AG04449 (cell line): ENCODE data around the gene VIP.

Source experiments
- CTCF ChIA-PET: fragments of 350-600 bp; formaldehyde crosslinking; extraction: SDS; loops from one replicate; lab custom pipeline; 2021; ENCODE audit warnings: antibody characterized with exemption; lab: Yijun Ruan, JAX
- POLR2A ChIA-PET: fragments of 400-600, 350-600 bp; formaldehyde crosslinking; extraction: SDS; loops from one replicate; lab custom pipeline; 2020; ENCODE audit warnings: antibody characterized with exemption, inconsistent platforms; lab: Yijun Ruan, JAX
- DNase-seq: peaks from one replicate; pipeline ENCODE4 v3.0.0-alpha.2; 2010; ENCODE audit warnings: low read depth, low spot score
- H3K4me3 ChIP-seq: 2 replicates; pipeline ENCODE4 v1.5.1; 2011; ENCODE audit warnings: low read depth, mild to moderate bottlenecking, control low read depth, low read length
- TF ChIP-seq, protein P1 (sequence below): IDR thresholded peaks from one replicate; pipeline ENCODE4 v1.5.1; 2011; ENCODE audit warnings: mild to moderate bottlenecking, moderate library complexity, low read length, control low read depth, inconsistent platforms; ENCODE audit not compliant: insufficient read depth; ENCODE audit errors: missing control alignments

The VIP gene

DNA sequence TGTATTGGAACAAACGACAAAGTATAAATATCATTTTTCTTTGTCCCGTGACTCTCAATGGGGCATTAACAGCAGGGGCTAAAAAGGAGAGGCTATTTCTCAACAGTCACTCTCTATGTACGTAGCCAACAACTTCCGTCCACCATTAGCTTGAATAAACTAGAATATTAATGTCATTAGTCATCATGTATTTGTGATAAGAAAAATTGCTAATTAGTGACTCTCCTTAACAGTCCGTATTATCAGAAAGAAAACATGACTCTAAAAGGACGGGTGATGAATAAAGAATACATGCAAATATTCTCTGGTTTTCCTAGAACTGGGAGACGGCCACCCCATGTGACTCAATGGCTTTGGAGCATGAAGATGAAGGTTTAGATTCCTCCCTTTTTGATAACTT, 18.6 kb downstream of the VIP start:
- CTCF ChIA-PET: no interaction called here
- POLR2A ChIA-PET: no interaction called here
- no peak for DNase-seq
- H3K4me3 ChIP-seq: no peak overlapping the region
- TF ChIP-seq, protein P1, sequence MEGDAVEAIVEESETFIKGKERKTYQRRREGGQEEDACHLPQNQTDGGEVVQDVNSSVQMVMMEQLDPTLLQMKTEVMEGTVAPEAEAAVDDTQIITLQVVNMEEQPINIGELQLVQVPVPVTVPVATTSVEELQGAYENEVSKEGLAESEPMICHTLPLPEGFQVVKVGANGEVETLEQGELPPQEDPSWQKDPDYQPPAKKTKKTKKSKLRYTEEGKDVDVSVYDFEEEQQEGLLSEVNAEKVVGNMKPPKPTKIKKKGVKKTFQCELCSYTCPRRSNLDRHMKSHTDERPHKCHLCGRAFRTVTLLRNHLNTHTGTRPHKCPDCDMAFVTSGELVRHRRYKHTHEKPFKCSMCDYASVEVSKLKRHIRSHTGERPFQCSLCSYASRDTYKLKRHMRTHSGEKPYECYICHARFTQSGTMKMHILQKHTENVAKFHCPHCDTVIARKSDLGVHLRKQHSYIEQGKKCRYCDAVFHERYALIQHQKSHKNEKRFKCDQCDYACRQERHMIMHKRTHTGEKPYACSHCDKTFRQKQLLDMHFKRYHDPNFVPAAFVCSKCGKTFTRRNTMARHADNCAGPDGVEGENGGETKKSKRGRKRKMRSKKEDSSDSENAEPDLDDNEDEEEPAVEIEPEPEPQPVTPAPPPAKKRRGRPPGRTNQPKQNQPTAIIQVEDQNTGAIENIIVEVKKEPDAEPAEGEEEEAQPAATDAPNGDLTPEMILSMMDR: no peak

DNA sequence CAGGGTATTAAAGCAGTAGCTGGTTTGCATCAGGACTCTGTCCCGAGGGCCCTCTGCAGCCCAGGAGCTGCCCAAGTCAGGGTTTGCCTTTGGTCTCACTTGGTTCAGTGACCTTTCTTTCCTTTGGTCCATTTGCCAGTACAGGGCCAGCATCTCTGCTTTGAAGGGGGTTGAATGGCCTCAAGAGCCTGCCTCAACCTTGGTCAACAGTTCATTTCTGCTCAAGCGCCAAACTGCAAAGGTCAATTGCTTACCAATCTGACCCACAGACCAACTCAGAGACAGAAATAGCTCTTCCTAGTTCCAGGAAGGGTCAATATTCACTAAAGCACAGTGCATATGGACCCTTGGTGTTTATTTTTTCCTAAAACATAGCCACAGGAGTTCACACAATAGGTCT, 19.4 kb downstream of the VIP start:
- ChIA-PET CTCF (no interaction called here), POLR2A (no interaction called here)
- no peak for DNase-seq
- no peak overlapping the region for H3K4me3 ChIP-seq
- TF ChIP-seq, protein P1: no peak

DNA sequence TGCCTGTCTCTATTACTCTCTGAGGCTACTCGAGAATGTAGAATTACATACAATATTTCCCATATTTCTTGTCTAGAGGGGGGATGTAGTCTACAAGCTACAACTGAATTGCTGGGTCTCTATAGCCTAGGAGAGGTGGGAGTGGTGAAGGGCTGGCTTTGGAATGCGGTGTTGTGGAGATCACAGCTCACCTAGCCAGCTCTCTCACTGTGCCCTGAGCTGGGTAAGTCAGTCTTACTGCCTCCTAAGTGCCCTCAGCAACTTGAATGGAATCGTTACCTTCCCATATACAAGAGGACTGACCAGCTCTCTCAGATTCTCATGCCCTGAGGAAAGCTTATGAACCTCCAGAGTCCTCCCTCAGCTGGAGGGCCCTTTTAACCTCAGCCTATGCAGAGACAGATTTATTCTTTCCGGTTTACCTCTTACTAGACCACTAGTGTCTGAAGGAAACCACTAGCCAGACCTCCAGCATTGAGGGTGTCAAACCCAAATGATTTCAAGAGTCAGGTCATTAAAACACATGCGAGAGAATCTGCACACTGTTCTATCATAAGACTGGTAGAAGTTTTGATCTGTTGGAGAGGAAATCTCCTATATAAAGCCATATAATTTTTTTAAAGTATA, 20.6 kb downstream of the VIP start:
- ChIA-PET CTCF (no interaction called here), POLR2A (no interaction called here)
- no peak overlapping the region for H3K4me3 ChIP-seq
- TF ChIP-seq, protein P1: no peak
- no peak for DNase-seq

DNA sequence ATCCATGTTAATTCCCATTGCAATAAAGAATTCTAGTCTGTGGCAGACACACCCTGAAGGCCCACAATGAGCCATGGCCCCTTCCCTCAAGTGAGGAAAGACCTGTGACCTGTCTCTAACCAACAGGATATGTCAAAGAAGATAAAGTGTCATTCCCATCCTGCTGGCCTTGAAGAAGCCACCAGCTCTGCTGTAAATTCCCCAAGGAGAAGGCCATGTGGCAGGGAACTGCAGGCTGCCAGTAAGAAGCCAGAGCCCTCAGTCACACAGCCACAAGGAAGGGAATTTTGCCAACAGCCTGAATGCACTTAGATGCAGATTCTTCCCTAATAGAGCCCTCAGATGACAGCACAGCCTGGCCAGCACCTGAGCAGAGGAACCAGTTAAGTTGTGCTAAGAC, 24.8 kb downstream of the VIP start:
- POLR2A ChIA-PET: no interaction called here
- no peak overlapping the region for H3K4me3 ChIP-seq

DNA sequence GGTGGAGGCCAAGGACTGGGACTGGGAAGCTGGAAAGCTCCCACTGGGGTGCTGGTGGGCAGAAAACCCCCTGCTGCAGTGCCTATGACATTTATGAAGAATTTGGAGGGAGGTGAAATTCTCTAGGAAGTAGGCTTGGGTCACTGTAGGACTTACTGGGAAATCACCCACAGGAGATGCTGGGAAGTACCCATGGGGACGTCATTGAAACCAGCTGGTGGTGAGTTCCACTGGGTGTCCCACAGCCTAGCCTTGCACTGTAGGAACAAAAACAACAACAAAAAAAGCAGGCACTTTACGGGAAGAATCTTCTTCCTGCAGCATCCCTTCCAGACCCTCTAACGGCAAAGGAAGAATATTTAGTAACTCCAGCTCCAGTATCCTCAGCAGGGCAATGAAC, 26.2 kb downstream of the VIP start:
- CTCF ChIA-PET: no interaction called here
- no peak for DNase-seq
- TF ChIP-seq, protein P1: no peak
- H3K4me3 ChIP-seq: no peak overlapping the region
- POLR2A ChIA-PET: no interaction called here

More for the DNA sequence above, 24.8 kb downstream of the VIP start:
- CTCF ChIA-PET: interaction anchor here (1.0 kb wide), 1 partner anchor 173 kb away, joined by 3 read pairs; no protein-coding TSS in a partner anchor
- TF ChIP-seq, protein P1: no peak
- DNase-seq: no peak

DNA sequence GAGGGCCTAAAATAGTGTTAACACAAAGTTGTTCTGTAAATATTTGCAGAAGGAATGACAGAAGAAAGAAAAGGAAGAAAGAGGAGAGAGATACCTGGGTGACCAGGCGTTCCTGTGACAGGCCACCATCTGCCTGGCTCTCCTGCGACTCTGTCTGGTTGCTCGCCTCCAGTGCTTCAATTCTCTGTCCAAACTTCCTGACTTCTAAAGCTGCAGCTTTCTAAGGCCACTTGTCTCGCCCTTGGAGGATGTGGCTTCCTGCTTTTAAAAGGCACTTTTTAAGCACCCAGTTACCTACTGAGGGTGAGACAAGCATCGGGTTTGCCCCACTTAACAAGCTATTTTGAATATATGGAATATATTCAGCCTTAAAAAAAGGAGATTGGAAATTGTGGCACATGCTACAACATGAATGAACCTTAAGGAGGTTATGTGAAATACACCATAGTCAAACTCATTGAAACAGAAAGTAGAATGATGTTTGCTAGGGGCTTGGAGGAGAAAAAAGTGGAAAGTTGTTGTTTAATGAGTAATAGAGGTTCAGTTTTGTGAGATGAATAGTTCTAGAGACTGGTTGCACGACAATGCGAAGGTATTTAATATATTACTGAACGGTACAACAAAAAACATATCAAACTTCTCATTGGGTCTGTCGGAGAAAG, 32.8 kb downstream of the VIP start:
- DNase-seq: no peak
- POLR2A ChIA-PET: no interaction called here
- H3K4me3 ChIP-seq: no peak overlapping the region
- CTCF ChIA-PET: interaction anchor here (1.6 kb wide), 1 partner anchor 115 kb away, joined by 5 read pairs; no protein-coding TSS in a partner anchor
- TF ChIP-seq, protein P1: no peak
